Chondrocyte (in vitro differentiated cells): ENCODE results near the gene PARN. TPM values are rescaled to one million over a fixed set of nuclear protein-coding genes. Genes with fewer than 3 reads are reported as not detected.

Experiments used
- DNase-seq: peaks from one replicate; pipeline ENCODE4 v3.0.0; 2021; ENCODE audit warnings: mixed read lengths, low spot score
- H3K27ac Mint-ChIP-seq: one replicate; pipeline ENCODE4 v1.8.0; 2021; ENCODE audit warnings: mild to moderate bottlenecking, moderate library complexity, mixed read lengths; ENCODE audit not compliant: unreplicated experiment
- H3K27me3 Mint-ChIP-seq: 2 replicates; pipeline ENCODE4 v1.8.0; 2021; ENCODE audit warnings: low read depth, mixed read lengths
- H3K36me3 Mint-ChIP-seq: 2 replicates; pipeline ENCODE4 v1.8.0; 2021; ENCODE audit warnings: low read depth, mixed read lengths
- H3K4me1 Mint-ChIP-seq: 2 replicates; pipeline ENCODE4 v1.8.0; 2021; ENCODE audit warnings: low read depth, mild to moderate bottlenecking, mixed read lengths
- H3K4me3 Mint-ChIP-seq: one replicate; pipeline ENCODE4 v1.8.0; 2021; ENCODE audit warnings: mild to moderate bottlenecking, moderate library complexity, mixed read lengths; ENCODE audit not compliant: unreplicated experiment
- H3K9me3 Mint-ChIP-seq: 2 replicates; pipeline ENCODE4 v1.8.0; 2021; ENCODE audit warnings: low read depth, mixed read lengths
- total RNA-seq: library from RNA; stranded (reverse); gene quantifications from 3 replicates; pipeline ENCODE4 v1.2.1, GENCODE V29; 2021
- TF ChIP-seq, protein P1 (sequence below): fragments of 200-600 bp; sonication (generic); IDR thresholded peaks from 2 replicates; pipeline ENCODE4 v1.5.0; 2021; ENCODE audit warnings: antibody characterized with exemption, mild to moderate bottlenecking, moderate library complexity

The PARN gene
- total RNA-seq, 1 donor from 2014 or later: 24.1 TPM

GRCh38 chr16:14455573-14455972 lies 174.5 kb downstream of the PARN start:
- no peak for DNase-seq
- Mint-ChIP-seq H3K4me1 (peaks cover 8% of the 10 kb centered on the region), H3K36me3 (peaks cover 5% of the 10 kb centered on the region), H3K27me3 (no peaks in the 10 kb centered on the region), H3K9me3 (no peaks in the 10 kb centered on the region), H3K27ac (no peak overlapping the region), H3K4me3 (no peak overlapping the region)
- TF ChIP-seq, protein P1, sequence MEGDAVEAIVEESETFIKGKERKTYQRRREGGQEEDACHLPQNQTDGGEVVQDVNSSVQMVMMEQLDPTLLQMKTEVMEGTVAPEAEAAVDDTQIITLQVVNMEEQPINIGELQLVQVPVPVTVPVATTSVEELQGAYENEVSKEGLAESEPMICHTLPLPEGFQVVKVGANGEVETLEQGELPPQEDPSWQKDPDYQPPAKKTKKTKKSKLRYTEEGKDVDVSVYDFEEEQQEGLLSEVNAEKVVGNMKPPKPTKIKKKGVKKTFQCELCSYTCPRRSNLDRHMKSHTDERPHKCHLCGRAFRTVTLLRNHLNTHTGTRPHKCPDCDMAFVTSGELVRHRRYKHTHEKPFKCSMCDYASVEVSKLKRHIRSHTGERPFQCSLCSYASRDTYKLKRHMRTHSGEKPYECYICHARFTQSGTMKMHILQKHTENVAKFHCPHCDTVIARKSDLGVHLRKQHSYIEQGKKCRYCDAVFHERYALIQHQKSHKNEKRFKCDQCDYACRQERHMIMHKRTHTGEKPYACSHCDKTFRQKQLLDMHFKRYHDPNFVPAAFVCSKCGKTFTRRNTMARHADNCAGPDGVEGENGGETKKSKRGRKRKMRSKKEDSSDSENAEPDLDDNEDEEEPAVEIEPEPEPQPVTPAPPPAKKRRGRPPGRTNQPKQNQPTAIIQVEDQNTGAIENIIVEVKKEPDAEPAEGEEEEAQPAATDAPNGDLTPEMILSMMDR: no peak

DNA sequence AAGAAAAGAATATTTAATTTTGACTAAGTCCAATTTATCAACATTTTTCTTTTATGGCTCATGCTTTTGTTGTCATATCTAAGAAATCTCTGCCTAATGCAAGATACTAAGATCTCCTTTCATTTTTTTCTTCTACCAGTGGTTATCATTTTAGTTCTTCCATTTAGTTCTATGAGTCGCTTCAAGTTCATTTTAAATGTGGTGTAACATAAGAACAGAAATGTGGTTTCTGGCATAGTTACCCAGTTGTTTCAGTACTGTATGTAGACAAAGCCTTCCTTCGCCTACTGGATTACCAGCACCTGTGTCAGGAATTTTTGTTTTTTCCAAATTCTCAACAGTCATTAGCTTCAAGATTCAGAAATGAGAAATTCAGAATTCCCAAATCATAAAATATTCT lies 175.7 kb downstream of the PARN start:
- H3K4me3 Mint-ChIP-seq: no peak overlapping the region
- H3K27me3 Mint-ChIP-seq: no peaks in the 10 kb centered on the region
- TF ChIP-seq, protein P1: no peak
- no peaks in the 10 kb centered on the region for H3K9me3 Mint-ChIP-seq
- no peak overlapping the region for H3K27ac Mint-ChIP-seq
- peaks cover 5% of the 10 kb centered on the region for H3K36me3 Mint-ChIP-seq
- peaks cover 20% of the 10 kb centered on the region for H3K4me1 Mint-ChIP-seq
- DNase-seq: no peak

GRCh38 chr16:14452066-14452465 lies 178.0 kb downstream of the PARN start:
- TF ChIP-seq, protein P1: no peak
- peaks cover 29% of the 10 kb centered on the region for H3K4me1 Mint-ChIP-seq
- no peak overlapping the region for H3K4me3 Mint-ChIP-seq
- DNase-seq: no peak
- no peak overlapping the region for H3K27ac Mint-ChIP-seq
- no peaks in the 10 kb centered on the region for H3K9me3 Mint-ChIP-seq
- peaks cover 5% of the 10 kb centered on the region for H3K36me3 Mint-ChIP-seq
- H3K27me3 Mint-ChIP-seq: no peaks in the 10 kb centered on the region

GRCh38 chr16:14450846-14451245 lies 179.2 kb downstream of the PARN start:
- DNase-seq: no peak
- no peaks in the 10 kb centered on the region for H3K27me3 Mint-ChIP-seq
- no peak overlapping the region for H3K4me3 Mint-ChIP-seq
- TF ChIP-seq, protein P1: no peak
- peaks cover 31% of the 10 kb centered on the region for H3K4me1 Mint-ChIP-seq
- H3K36me3 Mint-ChIP-seq: peaks cover 6% of the 10 kb centered on the region
- H3K27ac Mint-ChIP-seq: no peak overlapping the region
- no peaks in the 10 kb centered on the region for H3K9me3 Mint-ChIP-seq

GRCh38 chr16:14449790-14450480 lies 180.1 kb downstream of the PARN start:
- Mint-ChIP-seq H3K36me3 (peaks cover 8% of the 10 kb centered on the region), H3K27ac (no peak overlapping the region), H3K4me3 (no peak overlapping the region), H3K4me1 (peaks cover 28% of the 10 kb centered on the region), H3K27me3 (no peaks in the 10 kb centered on the region), H3K9me3 (no peaks in the 10 kb centered on the region)
- no peak for DNase-seq
- TF ChIP-seq, protein P1: no peak
